HG03521 (cell line): ENCODE results near the gene LGALS7.
"Not testable (repeated sequence)": the region's sequence is repeated elsewhere in the genome, so short reads cannot be mapped to it uniquely, and the experiment has no call there.

Experiments
- ATAC-seq: cut with Tn5 transposase; IDR thresholded peaks from one replicate; pipeline ENCODE4 v1.9.1; 2021; ENCODE audit warnings: mild to moderate bottlenecking, moderate library complexity; ENCODE audit not compliant: unreplicated experiment

The LGALS7 gene

DNA sequence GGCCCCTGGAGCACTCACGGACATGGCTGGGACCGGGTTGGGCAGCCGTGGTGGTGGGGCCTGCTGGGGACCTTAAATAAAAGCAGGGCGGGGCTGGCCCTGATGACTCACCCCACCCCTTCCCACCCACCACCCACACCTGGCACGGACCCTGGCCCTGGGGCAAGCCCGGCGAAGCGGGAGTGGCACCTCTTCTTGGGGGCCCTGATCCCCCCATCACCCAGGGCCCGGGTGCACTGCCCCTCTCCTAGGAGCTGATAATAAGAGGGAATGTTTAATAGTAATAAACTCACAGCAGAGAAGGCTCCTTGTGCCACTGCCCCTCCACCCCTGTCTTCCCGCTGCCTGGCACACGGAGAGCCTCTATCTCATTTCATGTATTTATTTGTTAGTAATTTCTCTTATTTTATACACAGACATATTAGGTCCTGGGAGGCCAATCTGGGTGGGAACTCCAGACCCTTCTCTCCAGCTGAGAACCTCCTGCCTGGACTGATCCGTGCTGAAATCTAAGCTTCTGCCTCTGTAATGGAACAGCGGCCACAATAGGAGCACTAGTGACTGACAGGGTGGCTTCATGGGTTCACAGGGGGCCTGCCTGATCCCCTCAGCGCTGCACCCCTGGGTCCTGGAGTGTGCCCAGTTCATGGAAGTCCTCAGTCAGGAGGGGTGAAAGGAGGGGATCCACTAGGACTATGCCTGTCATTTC is at the start of gene LGALS7:
Gene LGALS7 (minus strand): TSS at position 49 of the 709 bp plus-strand sequence. CDS start 25 bp downstream, at position 24.
- ATAC-seq: no peak

DNA sequence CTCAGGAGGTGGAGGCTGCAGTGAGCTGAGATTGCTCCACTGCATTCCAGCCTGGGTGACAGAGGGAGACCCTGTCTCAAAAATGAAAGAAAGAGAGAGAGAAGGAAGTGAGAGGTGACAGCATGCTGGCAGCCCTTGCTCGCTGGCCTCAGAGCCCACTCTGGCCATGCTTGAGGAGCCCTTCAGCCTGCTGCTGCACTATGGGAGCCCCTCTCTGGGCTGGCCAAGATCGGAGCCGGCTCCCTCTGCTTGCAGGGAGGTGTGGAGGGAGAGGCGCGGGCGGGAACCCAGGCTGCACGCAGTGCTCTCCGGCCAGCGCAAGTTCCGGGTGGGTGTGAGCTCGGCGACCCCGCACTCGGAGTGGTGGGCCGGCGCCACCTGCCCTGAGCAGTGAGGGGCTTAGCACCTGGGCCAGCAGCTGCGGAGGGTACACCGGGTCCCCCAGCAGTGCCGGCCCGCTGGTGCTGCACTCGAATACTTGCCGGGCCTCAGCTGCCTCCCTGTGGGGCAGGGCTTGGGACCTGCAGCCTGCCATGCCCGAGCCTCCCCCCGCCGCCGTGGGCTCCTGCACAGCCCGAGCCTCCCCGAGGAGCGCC is 48.0 kb upstream of the LGALS7 start:
- ATAC-seq: not testable (repeated sequence)

DNA sequence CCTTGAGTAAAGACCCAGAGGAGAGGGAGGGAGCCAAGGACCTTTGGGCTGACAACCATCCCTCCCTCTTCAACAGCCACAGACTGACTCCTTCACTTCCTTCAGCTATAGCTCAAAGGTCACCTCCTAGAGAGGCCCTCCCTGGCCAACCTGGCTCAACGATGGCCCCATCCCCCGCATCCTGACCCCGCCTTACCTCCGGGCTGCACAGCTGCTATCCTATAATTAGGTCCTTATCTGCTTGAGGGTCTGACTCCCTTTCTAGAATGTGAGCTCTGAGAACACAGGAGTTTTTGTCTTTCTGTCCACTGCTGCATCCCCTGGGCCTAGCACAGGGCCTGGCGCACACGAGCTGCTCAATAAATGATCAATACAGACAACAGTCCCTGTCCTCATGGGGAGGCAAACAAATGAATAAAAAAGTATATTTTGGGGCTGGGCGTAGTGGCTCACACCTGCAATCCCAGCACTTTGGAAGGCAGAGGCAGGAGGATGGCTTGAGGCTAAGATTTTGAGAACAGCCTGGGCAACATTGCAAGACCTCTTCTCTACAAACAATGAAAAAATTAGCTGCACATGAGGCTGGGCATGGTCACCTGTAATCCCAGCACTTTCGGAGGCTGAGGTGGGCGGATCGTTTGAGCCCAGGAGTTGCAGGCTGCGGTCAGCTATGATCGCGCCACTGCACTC is 46.1 kb upstream of the LGALS7 start:
- ATAC-seq: no peak

DNA sequence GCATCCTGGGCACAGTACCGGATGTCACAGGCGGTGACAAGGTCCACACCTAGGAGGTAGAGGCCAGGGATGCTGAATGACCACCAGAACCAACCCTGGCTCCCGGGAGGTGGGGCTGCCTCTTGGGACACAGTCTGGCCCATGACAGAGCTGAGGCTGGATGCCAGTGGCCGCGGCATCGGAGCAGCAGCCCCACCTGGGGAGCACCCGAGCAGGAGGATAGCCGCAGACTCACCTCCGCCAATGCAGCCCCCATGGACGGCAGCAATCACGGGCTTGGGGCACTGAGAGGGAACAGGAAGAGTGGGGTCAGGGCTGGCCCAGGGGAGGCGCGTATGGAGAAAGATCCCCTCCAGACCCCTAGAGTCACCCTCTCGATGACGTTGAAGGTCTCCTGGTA is 43.8 kb upstream of the LGALS7 start:
- ATAC-seq: no peak

DNA sequence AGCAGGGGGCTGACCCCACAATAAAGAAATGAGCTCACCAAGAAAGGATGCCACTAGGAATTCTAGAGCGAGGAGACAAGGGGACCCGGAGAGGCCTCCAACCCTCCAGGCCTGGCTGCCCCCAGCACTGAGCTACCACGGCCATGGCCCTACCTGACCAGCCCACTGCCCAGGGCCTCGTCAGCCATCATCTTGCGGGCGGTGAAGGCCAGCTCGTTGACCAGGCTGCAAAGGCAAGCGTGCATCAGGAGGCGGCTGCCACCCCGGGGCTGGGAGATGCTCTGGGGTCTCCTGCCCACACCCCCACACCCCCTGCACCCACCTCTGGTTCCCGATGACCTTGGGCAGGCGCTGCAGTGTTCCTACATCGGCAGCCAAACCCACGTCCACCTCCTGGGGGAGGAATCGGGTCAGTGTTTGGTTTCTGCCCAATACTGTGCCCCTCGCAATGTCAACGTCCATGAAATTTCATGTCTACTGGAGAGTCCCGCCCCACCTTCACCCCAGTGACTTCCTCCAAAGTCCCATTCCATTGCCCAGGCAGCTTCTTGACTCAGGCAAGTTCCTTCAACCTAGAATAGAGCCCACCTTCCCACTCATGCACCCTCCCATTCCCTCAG is 42.9 kb upstream of the LGALS7 start:
- no peak for ATAC-seq

DNA sequence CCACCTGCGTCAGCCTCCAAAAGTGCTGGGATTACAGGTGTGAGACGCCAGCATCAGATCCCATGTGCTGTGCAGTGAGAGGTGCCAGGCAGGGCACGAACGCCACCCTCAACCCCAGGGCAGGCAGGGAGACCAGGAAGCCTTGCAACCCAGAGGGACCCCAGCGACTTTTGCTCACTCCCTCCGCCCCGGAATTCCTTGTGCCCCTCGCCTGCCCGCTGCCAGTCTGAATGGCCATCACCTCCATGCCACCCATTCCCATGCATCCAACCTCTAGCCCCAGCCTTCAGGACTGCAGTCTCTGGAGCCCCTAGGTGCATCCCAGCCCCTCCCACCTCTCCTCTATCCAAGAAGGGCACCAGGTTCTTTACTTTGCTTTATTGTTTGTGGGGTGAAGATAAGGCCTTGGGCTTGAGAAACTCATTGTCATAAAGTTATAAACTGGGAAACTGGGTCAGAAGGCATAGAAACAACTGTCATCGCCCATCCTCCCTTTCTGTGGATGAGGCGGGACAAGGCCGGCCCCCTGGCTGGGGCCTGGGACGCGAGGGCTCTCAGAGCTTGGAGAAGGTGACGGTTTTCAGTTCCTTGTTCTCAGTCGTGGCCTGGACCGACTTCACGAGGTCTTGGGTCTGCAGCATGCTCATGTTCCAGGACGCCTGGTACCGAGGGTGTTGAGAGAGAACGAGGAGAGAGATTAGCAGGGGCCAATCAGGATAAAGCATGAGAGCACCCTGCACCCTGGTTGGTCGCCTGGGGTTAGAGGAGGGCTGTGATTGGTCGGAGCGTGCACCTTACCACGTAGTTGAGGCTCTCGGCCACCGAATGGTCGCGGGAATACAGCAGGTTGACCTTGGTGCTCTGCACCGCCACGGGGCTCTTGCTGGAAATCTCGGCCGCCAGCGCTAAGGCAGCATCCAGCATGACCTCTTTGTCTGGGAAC is 42.0 kb upstream of the LGALS7 start:
- ATAC-seq: no peak

DNA sequence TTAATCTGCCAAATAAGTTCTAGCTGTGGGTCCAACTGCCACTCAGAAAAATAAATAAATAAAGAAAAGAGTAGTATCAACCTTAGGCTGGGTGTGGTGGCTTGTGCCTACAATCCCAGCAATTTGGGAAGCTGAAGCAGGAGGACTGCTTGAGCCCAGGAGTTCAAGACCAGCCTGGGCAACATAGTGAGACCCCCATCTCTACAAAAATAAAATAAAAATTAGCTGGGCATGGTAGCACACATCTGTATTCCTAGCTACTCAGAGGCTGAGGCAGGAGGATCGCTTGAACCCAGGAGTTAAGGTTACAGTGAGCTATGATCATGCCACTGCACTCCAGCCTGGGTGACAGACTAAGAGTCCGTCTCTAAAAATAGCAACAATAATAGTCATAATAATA is 40.6 kb upstream of the LGALS7 start:
- not testable (repeated sequence) for ATAC-seq

DNA sequence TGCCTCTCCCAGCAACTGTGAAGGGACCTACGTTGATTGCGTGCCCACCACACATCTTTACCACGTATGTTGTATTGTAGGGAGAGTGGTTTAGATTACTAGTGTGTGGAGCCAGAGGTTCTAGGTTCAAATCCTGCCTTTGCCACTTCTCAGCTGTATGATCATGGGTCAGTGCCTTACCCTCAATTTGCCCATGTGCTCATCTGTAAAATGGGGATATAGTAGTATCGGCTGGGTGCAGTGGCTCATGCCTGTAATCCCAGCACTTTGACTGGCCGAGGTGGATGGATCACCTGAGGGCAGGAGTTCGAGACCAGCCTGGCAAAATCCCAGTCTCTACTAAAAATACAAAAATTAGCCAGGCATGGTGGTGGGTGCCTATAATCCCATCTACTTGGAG is 40.0 kb upstream of the LGALS7 start:
- ATAC-seq: no peak

DNA sequence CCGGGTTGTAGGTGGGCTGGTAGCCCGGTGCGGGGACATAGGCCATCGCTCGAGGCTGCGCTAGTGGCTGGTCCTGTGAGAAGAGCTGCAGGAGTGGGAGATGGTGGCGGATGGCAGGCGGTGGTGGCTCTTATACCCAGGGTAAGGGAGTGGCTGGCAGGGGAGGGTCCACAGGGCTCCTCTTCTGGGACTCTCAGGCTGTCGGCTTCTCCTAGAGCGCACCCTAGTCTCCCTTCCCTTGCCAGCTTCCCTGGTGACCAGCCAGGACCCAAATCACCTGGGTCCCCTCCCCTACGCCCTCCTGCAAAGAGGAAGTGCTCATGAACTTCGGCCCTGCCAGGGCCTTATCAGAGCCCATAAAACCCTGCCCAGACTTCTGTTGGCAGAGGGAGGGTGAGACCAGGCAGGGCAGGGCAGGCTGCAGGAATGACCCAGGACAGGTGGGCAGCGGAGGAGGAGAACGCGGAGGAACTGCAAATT is 39.6 kb upstream of the LGALS7 start, which contains the start of gene LGALS4:
Gene LGALS4 (minus strand): TSS at position 105 of the 480 bp plus-strand sequence. CDS start 59 bp downstream, at position 46.
- ATAC-seq: no peak

DNA sequence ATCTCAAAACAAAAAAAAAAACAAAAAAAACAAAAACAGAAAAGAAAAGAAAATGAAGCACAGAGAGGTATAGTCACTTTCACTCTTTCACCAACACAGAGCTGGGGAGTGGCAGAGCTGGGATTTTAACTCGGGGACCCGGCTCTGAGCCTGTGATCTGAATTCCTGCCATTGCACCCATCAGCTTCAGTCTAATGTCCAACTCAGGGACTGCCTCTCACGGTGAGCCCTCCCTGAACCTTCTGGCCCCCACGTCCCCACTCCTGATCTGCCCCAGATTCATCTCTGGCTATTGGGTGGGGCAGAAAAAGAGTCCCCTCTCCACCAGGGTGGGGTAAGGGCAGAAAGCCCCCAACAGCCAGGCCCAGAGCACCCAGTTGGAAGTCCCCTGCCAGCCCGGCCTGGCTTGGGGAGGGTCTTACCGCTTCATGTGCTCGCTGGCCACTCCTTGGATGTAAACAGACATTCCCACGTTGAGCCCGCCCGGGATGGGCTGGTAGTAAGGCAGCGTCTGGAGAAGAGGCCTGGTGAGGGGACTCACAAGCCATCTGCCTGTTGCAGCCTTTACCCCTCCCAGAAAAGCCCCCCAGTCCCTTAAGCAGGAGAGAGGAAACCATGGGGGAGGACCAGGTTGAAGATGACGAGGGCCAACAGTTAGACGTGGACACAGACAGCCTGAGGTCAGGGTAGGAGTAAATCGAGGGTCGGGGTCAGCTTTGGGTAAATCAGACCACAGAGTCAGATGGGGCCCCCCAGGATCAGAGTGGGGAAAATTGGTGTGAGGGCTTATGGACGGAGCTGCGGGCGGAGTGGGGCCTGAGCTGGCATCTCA is 38.9 kb upstream of the LGALS7 start:
- ATAC-seq: no peak

DNA sequence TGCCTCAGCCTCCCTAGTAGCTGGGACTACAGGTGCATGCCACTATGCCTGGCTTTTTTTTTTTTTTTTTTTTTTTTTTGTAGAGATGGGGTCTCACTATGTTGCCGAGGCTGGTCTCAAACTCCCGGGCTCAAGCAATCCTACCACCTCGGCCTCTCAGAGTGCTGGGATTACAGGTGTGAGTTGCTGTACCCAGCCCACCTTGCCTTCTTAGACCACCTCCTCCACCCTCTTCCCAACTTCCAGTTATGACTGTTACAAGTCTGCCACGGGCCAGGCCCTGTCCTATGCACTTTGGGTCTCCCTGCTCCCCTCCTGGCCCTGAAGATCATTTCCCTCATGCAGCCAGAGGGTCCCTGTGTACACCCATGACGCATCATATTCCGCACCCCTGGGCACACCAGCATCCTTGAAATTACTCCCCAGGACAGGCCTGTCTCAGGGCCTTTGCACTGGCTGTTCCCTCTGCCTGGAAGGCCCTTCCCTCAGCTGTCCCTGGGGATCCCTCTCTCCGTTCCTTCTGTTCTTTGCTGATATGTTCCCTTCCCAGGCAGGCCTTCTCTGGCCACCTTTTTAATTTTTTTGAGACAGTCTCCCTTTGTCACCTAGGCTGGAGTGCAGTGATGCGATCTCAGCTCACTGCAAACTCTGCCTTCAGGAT is 36.4 kb upstream of the LGALS7 start:
- no peak for ATAC-seq

DNA sequence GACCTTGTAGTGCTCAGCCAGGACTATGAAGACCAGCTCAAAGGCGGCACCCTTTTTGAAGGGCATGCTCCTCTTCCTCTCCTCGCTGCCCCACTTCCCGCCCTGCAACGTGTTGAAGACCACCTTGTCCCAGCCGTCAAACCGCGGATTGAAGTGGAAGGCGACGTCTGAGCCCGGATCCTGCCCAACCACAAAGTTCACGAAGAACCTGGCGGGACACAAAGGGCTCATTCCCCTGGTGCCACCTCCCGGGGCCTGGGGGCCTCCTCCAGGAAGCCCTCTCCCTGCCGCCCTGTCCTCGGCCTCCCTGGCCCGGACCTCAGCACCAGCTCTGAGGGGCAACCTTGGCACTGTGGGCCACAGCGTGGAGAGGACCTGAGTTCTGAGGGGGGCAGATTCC is 35.4 kb upstream of the LGALS7 start:
- ATAC-seq: no peak

DNA sequence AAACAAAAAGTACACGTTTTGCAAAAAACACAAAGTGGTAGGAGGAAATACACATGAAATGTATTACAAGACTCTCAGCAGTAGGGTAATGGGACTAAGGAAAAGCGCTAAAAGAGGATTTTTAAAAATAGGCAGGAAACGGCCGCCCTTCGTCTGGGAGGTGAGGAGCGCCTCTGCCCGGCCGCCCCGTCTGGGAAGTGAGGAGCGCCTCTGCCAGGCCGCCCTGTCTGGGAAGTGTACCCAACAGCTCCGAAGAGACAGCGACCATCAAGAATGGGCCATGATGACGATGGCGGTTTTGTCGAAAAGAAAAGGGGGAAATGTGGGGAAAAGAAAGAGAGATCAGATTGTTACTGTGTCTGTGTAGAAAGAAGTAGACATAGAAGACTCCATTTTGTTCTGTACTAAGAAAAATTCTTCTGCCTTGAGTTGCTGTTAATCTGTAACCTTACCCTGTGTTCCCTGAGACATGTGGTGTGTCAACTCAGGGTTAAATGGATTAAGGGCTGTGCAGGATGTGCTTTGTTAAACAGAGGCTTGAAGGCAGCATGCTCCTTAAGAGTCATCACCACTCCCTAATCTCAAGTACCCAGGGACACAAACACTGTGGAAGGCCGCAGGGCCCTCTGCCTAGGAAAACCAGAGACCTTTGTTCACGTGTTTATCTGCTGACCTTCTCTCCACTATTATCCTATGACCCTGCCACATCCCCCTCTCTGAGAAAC is 34.2 kb upstream of the LGALS7 start:
- ATAC-seq: not testable (repeated sequence)

DNA sequence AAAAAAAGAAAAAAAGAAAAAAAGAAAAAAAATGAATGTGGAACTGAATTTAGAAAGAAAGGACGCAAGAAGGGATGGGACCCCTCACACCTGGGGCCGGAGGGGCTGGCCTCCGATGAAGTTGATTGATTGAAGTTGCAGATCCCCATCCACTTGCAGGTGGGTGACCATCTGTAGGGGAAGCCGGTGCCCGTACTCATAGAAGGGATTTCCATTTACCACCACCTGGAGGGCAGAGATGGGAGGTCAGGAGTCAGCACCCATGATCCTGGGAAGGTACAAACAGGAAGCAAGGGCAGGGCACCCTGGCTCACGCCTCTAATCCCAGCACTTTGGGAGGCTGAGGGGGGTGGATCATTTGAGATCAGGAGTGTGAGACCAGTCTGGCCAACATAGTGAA is 33.1 kb upstream of the LGALS7 start:
- no peak for ATAC-seq

DNA sequence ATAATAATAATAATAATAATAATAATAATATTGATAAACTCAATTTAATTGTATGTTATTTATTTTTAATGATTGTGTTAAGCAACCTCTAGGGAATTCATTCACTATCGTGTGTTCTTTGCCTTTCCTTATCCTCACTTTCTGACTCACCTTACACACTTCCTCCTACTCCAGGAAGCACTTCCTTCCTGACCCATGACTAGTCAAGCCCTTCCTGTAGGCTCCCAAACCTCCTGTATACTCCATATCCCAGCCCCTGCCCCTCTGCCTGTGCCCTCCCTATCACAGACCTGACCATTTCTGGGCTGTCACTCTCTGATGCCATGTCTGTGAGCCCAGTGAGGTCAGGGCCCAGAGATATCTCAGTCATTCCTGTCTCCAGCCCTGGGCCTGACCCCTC is 31.9 kb upstream of the LGALS7 start:
- ATAC-seq: no peak

DNA sequence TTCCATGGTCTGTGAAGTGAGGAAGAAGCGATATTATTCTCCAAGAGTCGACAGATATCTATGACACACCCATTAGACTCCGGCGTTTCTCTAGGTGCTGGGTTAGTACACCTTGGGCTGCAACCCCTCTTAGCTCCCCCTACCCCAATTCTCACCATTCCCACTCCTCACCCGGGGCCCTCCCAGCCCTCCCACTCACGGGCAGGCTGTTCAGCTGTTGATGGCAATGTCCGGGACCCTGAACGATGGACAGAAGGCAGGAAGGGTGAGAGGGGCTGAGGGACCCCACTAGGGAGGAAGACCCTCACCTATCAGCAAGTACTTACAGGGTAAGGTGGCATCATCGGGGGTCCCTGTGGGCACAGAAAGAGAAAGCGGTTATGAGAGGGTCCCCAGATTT is 30.2 kb upstream of the LGALS7 start:
- ATAC-seq: no peak

DNA sequence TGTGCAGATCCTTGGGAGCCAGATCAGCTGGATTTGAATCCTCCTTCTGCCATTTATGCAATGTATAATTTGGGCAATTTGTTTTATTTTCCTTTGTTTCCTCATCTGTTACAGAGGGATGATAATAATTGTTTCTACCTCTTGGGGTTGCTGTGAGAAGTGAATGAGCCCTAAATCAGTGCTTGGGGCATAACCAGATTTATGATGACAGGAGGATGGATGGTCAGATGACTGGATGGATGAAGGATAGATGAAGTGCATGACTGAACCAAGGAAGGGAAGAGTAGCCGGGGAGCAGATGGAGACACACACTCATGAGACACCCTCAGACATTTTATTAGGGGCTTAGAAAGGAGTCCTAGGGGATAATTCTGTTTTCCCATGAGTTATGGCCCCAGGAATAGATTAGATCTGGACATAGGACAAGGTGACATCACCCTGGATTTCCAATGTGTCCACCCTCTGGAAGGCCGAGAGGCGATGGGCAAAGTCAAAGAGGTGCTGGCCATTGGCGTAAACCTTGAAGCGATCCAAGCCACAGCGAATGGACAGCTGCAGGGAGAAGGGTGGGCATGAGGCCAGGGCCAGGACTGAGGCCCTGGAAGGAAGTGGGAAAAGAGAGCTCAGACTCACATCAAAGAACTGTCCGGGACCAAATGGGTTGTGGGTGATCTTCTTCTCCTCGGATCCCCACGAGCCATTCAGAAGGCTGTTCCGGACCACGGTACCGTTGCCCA is 28.2 kb upstream of the LGALS7 start:
- ATAC-seq: no peak
